ENCODE data around the gene MUC5B. TPM values are rescaled to one million over a fixed set of nuclear protein-coding genes. Genes with fewer than 3 reads are reported as not detected.
A peak's percentile ranks its signal among the peaks of the same experiment; 100 is the strongest.
"Not testable (repeated sequence)": the region's sequence is repeated elsewhere in the genome, so short reads cannot be mapped to it uniquely, and the experiment has no call there.

The MUC5B gene
- total RNA-seq, 3 donors from 2014 or later = 2.0 to 6.9 TPM; not detected in 1

- H3K4me1 ChIP-seq; H3K27ac ChIP-seq; intact Hi-C loops (cut with DNase I; ENCODE audit: low total_unique reads); H3K4me3 ChIP-seq; H3K9me3 ChIP-seq; H3K36me3 ChIP-seq: not testable (repeated sequence)
- peak in 1 of 2 donors; percentile 36 for DNase-seq (ENCODE audit: low spot score in 2 of 2)
- H3K27me3 ChIP-seq = peaks cover 4 to 38% of the 10 kb centered on the region in 2 donors
Measured at GRCh38 chr11:1191786-1192470, 30.9 kb upstream of the MUC5B start.

- DNase-seq (ENCODE audit: low spot score in 2 of 2) = peak in 1 of 2 donors; percentile 12
- intact Hi-C loops (cut with DNase I; ENCODE audit: low total_unique reads) = no loop called here
- Histone ChIP-seq H3K4me1 (no peaks in the 10 kb centered on the region), H3K36me3 (no peaks in the 10 kb centered on the region), H3K27me3 (peaks cover 9 to 47% of the 10 kb centered on the region in 2 donors), H3K4me3 (no peak overlapping the region), H3K9me3 (peaks cover 0 to 4% of the 10 kb centered on the region in 2 donors), H3K27ac (no peak overlapping the region)
- no peak for TF ChIP-seq POLR2AphosphoS5 (IDR thresholded peaks at IDR 0.05)
- TF ChIP-seq POLR2A (IDR thresholded peaks at IDR 0.05) = no peak
- no peak for TF ChIP-seq CTCF (IDR thresholded peaks at IDR 0.05)
Measured at GRCh38 chr11:1192741-1193325, 30.0 kb upstream of the MUC5B start.

- no peak for TF ChIP-seq POLR2A (IDR thresholded peaks at IDR 0.05)
- no peak for TF ChIP-seq CTCF (IDR thresholded peaks at IDR 0.05)
- Histone ChIP-seq H3K4me3 (no peak overlapping the region), H3K27me3 (peaks cover 10 to 54% of the 10 kb centered on the region in 2 donors), H3K4me1 (no peaks in the 10 kb centered on the region), H3K36me3 (no peaks in the 10 kb centered on the region), H3K9me3 (peaks cover 0 to 4% of the 10 kb centered on the region in 2 donors), H3K27ac (no peak overlapping the region)
- peak in 1 of 2 donors; percentile 49 for DNase-seq (ENCODE audit: low spot score in 2 of 2)
- intact Hi-C loops (cut with DNase I; ENCODE audit: low total_unique reads) = no loop called here
Measured at GRCh38 chr11:1193326-1194230, 29.3 kb upstream of the MUC5B start.

GRCh38 chr11:1194231-1194976 is 28.5 kb upstream of the MUC5B start:
- peak in 1 of 2 donors; percentile 51 for DNase-seq (ENCODE audit: low spot score in 2 of 2)
- intact Hi-C loops (cut with DNase I; ENCODE audit: low total_unique reads) = no loop called here
- peaks cover 10 to 56% of the 10 kb centered on the region in 2 donors for H3K27me3 ChIP-seq

More at GRCh38 chr11:1194231-1194976, 28.5 kb upstream of the MUC5B start:
- Histone ChIP-seq H3K27ac (no peak overlapping the region), H3K9me3 (peaks cover 0 to 4% of the 10 kb centered on the region in 2 donors), H3K36me3 (no peaks in the 10 kb centered on the region), H3K4me1 (no peaks in the 10 kb centered on the region), H3K4me3 (no peak overlapping the region)
- TF ChIP-seq CTCF (IDR thresholded peaks at IDR 0.05) (no peak), POLR2AphosphoS5 (IDR thresholded peaks at IDR 0.05) (no peak), POLR2A (IDR thresholded peaks at IDR 0.05) (no peak)
